Measurements from ENCODE around the gene BRIP1. TPM values are rescaled to one million over a fixed set of nuclear protein-coding genes. Genes with fewer than 3 reads are reported as not detected.

The BRIP1 gene
- total RNA-seq, 3 donors from 2014 or later (not counting 1 experiment from before 2014, with no cell fraction given): 2.7 to 3.7 (median 2.9) TPM

GRCh38 chr17:61852857-61853256 lies 10.5 kb downstream of the BRIP1 start:
- H3K36me3 Mint-ChIP-seq: no peaks in the 10 kb centered on the region
- no peaks in the 10 kb centered on the region for H3K4me1 ChIP-seq (ENCODE audit: control insufficient read depth, insufficient read depth, low read length)
- H3K4me3 Mint-ChIP-seq: no peak overlapping the region
- ATAC-seq (no peak), DNase-seq (no peak)
- H3K4me1 Mint-ChIP-seq: no peaks in the 10 kb centered on the region
- no peak for TF ChIP-seq CTCF (IDR thresholded peaks at IDR 0.05)
- no peaks in the 10 kb centered on the region for H3K9me3 ChIP-seq (ENCODE audit: control insufficient read depth, insufficient read depth, low read length)
- H3K27ac ChIP-seq (ENCODE audit: low read length): no peak overlapping the region
- 100% methylated on average over 2 of the region's 2 CpGs for WGBS (ENCODE audit: insufficient coverage)
- no peak overlapping the region for H3K4me3 ChIP-seq (ENCODE audit: low read length)
- intact Hi-C loops (cut with micrococcal nuclease): no loop called here
- H3K27me3 ChIP-seq (ENCODE audit: control insufficient read depth, insufficient read depth, low read length): no peaks in the 10 kb centered on the region
- H3K27me3 Mint-ChIP-seq (ENCODE audit: low read depth in 2 of 2): no peaks in the 10 kb centered on the region
- no peaks in the 10 kb centered on the region for H3K36me3 ChIP-seq (ENCODE audit: control insufficient read depth, insufficient read depth, low read length)
- no peaks in the 10 kb centered on the region for H3K9me3 Mint-ChIP-seq
- H3K27ac Mint-ChIP-seq: no peak overlapping the region

GRCh38 chr17:61849674-61850073 lies 13.7 kb downstream of the BRIP1 start:
- H3K9me3 Mint-ChIP-seq: no peaks in the 10 kb centered on the region
- Histone ChIP-seq H3K36me3 (ENCODE audit: control insufficient read depth, insufficient read depth, low read length) (no peaks in the 10 kb centered on the region), H3K27me3 (ENCODE audit: control insufficient read depth, insufficient read depth, low read length) (no peaks in the 10 kb centered on the region), H3K9me3 (ENCODE audit: control insufficient read depth, insufficient read depth, low read length) (no peaks in the 10 kb centered on the region), H3K27ac (ENCODE audit: low read length) (no peak overlapping the region), H3K4me1 (ENCODE audit: control insufficient read depth, insufficient read depth, low read length) (no peaks in the 10 kb centered on the region), H3K4me3 (ENCODE audit: low read length) (no peak overlapping the region)
- H3K27me3 Mint-ChIP-seq (ENCODE audit: low read depth in 2 of 2): no peaks in the 10 kb centered on the region
- no peaks in the 10 kb centered on the region for H3K4me1 Mint-ChIP-seq
- no peak for DNase-seq
- no peak overlapping the region for H3K27ac Mint-ChIP-seq
- intact Hi-C loops (cut with micrococcal nuclease): no loop called here
- H3K4me3 Mint-ChIP-seq: no peak overlapping the region
- no peak for ATAC-seq
- TF ChIP-seq CTCF (IDR thresholded peaks at IDR 0.05): no peak
- H3K36me3 Mint-ChIP-seq: no peaks in the 10 kb centered on the region

- Mint-ChIP-seq H3K36me3 (no peaks in the 10 kb centered on the region), H3K27me3 (ENCODE audit: low read depth in 2 of 2) (no peaks in the 10 kb centered on the region), H3K4me1 (no peaks in the 10 kb centered on the region), H3K27ac (no peak overlapping the region), H3K4me3 (no peak overlapping the region), H3K9me3 (no peaks in the 10 kb centered on the region)
- no peak for DNase-seq
- Histone ChIP-seq H3K36me3 (ENCODE audit: control insufficient read depth, insufficient read depth, low read length) (no peaks in the 10 kb centered on the region), H3K9me3 (ENCODE audit: control insufficient read depth, insufficient read depth, low read length) (no peaks in the 10 kb centered on the region), H3K4me1 (ENCODE audit: control insufficient read depth, insufficient read depth, low read length) (no peaks in the 10 kb centered on the region), H3K4me3 (ENCODE audit: low read length) (no peak overlapping the region), H3K27ac (ENCODE audit: low read length) (no peak overlapping the region), H3K27me3 (ENCODE audit: control insufficient read depth, insufficient read depth, low read length) (no peaks in the 10 kb centered on the region)
- intact Hi-C loops (cut with micrococcal nuclease): no loop called here
- no peak for ATAC-seq
- 100% methylated on average over 1 of the region's 2 CpGs for WGBS (ENCODE audit: insufficient coverage)
- no peak for TF ChIP-seq CTCF (IDR thresholded peaks at IDR 0.05)
These were observed 14.4 kb downstream of the BRIP1 start for GRCh38 chr17:61848896-61849295.

GRCh38 chr17:61848247-61848646 lies 15.1 kb downstream of the BRIP1 start:
- 100% methylated on average over 2 of the region's 2 CpGs for WGBS (ENCODE audit: insufficient coverage)
- no peak for ATAC-seq

More at GRCh38 chr17:61848247-61848646, 15.1 kb downstream of the BRIP1 start:
- no peak for TF ChIP-seq CTCF (IDR thresholded peaks at IDR 0.05)
- H3K27ac Mint-ChIP-seq: no peak overlapping the region
- Histone ChIP-seq H3K27me3 (ENCODE audit: control insufficient read depth, insufficient read depth, low read length) (no peaks in the 10 kb centered on the region), H3K4me3 (ENCODE audit: low read length) (no peak overlapping the region), H3K27ac (ENCODE audit: low read length) (no peak overlapping the region), H3K9me3 (ENCODE audit: control insufficient read depth, insufficient read depth, low read length) (no peaks in the 10 kb centered on the region), H3K4me1 (ENCODE audit: control insufficient read depth, insufficient read depth, low read length) (no peaks in the 10 kb centered on the region), H3K36me3 (ENCODE audit: control insufficient read depth, insufficient read depth, low read length) (no peaks in the 10 kb centered on the region)
- no peak for DNase-seq
- H3K36me3 Mint-ChIP-seq: no peaks in the 10 kb centered on the region
- no peaks in the 10 kb centered on the region for H3K4me1 Mint-ChIP-seq
- intact Hi-C loops (cut with micrococcal nuclease): no loop called here
- no peak overlapping the region for H3K4me3 Mint-ChIP-seq
- no peaks in the 10 kb centered on the region for H3K27me3 Mint-ChIP-seq (ENCODE audit: low read depth in 2 of 2)
- no peaks in the 10 kb centered on the region for H3K9me3 Mint-ChIP-seq
